ENCODE measurements around the gene HOXA6. TPM values are rescaled to one million over a fixed set of nuclear protein-coding genes. Genes with fewer than 3 reads are reported as not detected.

The HOXA6 gene
- polyA plus RNA-seq, 3 donors: not detected

DNA sequence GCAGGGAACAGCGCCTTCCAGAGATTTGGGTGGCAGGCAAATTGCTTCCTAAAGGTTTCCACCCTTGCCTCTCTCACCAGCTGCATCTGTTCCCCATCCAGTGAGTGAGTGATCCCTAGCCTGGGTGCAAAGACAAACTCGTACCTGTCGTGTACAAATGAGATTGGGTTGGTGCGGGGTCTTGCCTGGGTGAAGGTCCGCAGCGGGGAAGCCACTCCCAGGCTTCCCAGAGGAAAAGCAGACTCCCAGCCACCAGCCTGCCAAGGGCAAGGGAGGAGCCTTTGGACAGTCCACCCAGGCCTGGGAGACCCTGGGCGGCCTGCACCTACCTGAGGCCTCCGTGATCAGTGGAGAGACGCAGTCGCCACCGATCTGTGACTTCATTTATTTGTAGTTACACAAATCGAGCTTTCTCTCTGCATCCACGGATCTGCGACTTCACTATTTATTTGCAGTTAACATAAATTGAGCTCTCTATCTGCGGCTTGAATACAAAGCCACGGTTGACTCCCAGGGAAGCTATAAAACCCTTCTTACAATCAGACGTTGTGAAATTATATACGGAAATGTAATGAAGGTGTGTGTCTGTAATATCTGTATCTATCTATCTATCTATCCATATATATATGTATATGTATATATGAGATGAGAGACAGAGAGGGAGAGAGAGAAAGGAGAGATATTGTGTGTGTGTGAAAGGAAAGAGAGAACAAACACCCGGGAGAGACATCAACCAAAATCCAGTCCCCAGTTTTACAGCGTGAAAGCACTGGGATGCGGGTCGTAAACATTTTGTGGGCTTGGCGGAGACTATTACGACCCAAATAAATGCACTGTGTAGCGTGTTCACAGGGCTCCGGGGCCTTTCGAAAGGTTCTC is 11.9 kb upstream of the HOXA6 start:
- Histone ChIP-seq H3K4me3 (replicated peaks in 1 of 3; ENCODE audit: low read depth in 2 of 3, low read length in 3 of 3) (peak overlapping the region in 1 of 3 experiments; percentile 94), H3K27ac (ENCODE audit: low read depth in 1 of 2, low read length in 2 of 2) (no peak overlapping the region), H2AFZ (ENCODE audit: insufficient read depth, low read depth, low read length, poor library complexity, severe bottlenecking) (peak overlapping the region; percentile 90), H3K79me2 (ENCODE audit: insufficient read depth, low read length) (peaks cover 4% of the 10 kb centered on the region), H3K4me2 (replicated peaks; ENCODE audit: extremely low read depth, low read length, poor library complexity, severe bottlenecking) (peak overlapping the region; percentile 92), H3K4me1 (ENCODE audit: control insufficient read depth in 1 of 2, insufficient read depth in 2 of 2, low read length in 2 of 2) (peaks cover 60 to 76% of the 10 kb centered on the region in 2 donors), H3K36me3 (replicated peaks in 1 of 2; ENCODE audit: control insufficient read depth in 1 of 2, insufficient read depth in 2 of 2, low read length in 2 of 2) (no peaks in the 10 kb centered on the region), H3K27me3 (ENCODE audit: control insufficient read depth in 2 of 2, insufficient read depth in 2 of 2, low read length in 2 of 2) (peaks cover 72 to 92% of the 10 kb centered on the region in 2 donors), H4K20me1 (ENCODE audit: insufficient read depth, low read length) (no peaks in the 10 kb centered on the region), H3K9ac (ENCODE audit: insufficient read depth, low read length, poor library complexity, severe bottlenecking) (no peak overlapping the region), H3K9me3 (replicated peaks in 1 of 2; ENCODE audit: control insufficient read depth in 1 of 2, insufficient read depth in 1 of 2, low read length in 2 of 2) (peaks cover 0 to 51% of the 10 kb centered on the region in 2 donors)
- H3K9me3 Mint-ChIP-seq: peaks cover 0 to 55% (median 22%) of the 10 kb centered on the region in 7 donors
- no peak for DNase-seq
- H3K4me3 Mint-ChIP-seq: peak overlapping the region; percentile 64 to 86
- TF ChIP-seq, protein P1, sequence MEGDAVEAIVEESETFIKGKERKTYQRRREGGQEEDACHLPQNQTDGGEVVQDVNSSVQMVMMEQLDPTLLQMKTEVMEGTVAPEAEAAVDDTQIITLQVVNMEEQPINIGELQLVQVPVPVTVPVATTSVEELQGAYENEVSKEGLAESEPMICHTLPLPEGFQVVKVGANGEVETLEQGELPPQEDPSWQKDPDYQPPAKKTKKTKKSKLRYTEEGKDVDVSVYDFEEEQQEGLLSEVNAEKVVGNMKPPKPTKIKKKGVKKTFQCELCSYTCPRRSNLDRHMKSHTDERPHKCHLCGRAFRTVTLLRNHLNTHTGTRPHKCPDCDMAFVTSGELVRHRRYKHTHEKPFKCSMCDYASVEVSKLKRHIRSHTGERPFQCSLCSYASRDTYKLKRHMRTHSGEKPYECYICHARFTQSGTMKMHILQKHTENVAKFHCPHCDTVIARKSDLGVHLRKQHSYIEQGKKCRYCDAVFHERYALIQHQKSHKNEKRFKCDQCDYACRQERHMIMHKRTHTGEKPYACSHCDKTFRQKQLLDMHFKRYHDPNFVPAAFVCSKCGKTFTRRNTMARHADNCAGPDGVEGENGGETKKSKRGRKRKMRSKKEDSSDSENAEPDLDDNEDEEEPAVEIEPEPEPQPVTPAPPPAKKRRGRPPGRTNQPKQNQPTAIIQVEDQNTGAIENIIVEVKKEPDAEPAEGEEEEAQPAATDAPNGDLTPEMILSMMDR (IDR thresholded peaks at IDR 0.05): no peak
- no peak overlapping the region for H3K27ac Mint-ChIP-seq
- H3K4me1 Mint-ChIP-seq: peaks cover 69% of the 10 kb centered on the region
- H3K27me3 Mint-ChIP-seq (ENCODE audit: low read depth in 3 of 3): peaks cover 88 to 93% (median 88%) of the 10 kb centered on the region in 3 donors
- H3K36me3 Mint-ChIP-seq: peaks cover 10 to 33% of the 10 kb centered on the region in 2 donors
- 14% methylated on average over 18 of the region's 27 CpGs for WGBS (ENCODE audit: insufficient coverage)
- intact Hi-C loops (cut with micrococcal nuclease): loop anchor here (5.0 to 10.0 kb wide), 6 partner anchors 62 to 1297 kb away; partner anchors contain the start of gene HOXA1 (in 1 of the 2)

DNA sequence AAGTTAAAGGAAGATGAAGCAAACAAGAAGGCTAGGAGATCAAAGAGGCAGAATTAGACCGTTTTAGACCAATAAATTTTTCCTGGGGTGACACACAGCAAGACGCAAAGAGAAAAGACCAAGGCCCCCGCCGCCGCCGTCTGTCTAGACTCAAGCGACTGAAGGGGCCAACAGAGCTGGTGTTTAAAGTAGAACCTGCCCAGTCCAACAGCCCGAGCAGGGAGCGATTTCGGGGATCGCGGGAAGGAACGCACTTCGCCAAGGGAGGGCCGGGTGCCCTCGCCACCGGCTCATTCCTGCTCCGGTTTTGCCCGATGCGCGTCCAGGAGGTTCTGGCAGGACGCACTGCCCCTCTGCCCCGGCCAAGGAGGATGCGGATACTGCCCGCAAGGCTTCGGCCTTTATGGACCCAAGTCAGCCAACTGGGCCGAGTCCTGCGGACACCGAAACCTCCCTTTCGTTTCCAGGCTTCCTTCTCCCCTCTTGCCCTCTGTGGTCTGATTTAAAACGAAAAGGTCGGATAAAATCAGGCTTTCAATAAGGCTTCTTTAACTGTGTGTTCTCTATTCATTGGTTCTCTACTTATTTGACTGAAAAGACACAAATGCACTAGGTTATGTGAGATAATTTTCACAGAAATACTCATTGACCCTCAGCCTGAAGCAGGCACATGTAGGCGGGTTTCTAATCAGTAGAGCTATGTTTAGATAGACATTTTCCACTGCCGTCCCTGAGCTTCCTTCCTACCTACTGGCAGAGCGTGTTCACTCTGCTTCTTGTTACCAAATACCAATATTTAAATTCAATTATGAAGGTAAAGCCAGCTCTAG is 11.1 kb upstream of the HOXA6 start:
- Histone ChIP-seq H3K4me1 (ENCODE audit: control insufficient read depth in 1 of 2, insufficient read depth in 2 of 2, low read length in 2 of 2) (peaks cover 52 to 68% of the 10 kb centered on the region in 2 donors), H3K9ac (ENCODE audit: insufficient read depth, low read length, poor library complexity, severe bottlenecking) (no peak overlapping the region), H2AFZ (ENCODE audit: insufficient read depth, low read depth, low read length, poor library complexity, severe bottlenecking) (no peak overlapping the region), H3K4me3 (replicated peaks in 1 of 3; ENCODE audit: low read depth in 2 of 3, low read length in 3 of 3) (peak overlapping the region in 1 of 3 experiments; percentile 20), H3K36me3 (replicated peaks in 1 of 2; ENCODE audit: control insufficient read depth in 1 of 2, insufficient read depth in 2 of 2, low read length in 2 of 2) (no peaks in the 10 kb centered on the region), H3K4me2 (replicated peaks; ENCODE audit: extremely low read depth, low read length, poor library complexity, severe bottlenecking) (peak overlapping the region; percentile 7), H3K9me3 (replicated peaks in 1 of 2; ENCODE audit: control insufficient read depth in 1 of 2, insufficient read depth in 1 of 2, low read length in 2 of 2) (peaks cover 0 to 53% of the 10 kb centered on the region in 2 donors), H4K20me1 (ENCODE audit: insufficient read depth, low read length) (no peaks in the 10 kb centered on the region), H3K27me3 (ENCODE audit: control insufficient read depth in 2 of 2, insufficient read depth in 2 of 2, low read length in 2 of 2) (peaks cover 75 to 92% of the 10 kb centered on the region in 2 donors), H3K79me2 (ENCODE audit: insufficient read depth, low read length) (no peaks in the 10 kb centered on the region), H3K27ac (ENCODE audit: low read depth in 1 of 2, low read length in 2 of 2) (no peak overlapping the region)
- Mint-ChIP-seq H3K27ac (no peak overlapping the region), H3K27me3 (ENCODE audit: low read depth in 3 of 3) (peaks cover 88 to 93% (median 89%) of the 10 kb centered on the region in 3 donors), H3K4me3 (peak overlapping the region in 1 of 2 donors; percentile 72), H3K9me3 (peaks cover 0 to 56% (median 22%) of the 10 kb centered on the region in 7 donors), H3K36me3 (peaks cover 6 to 28% of the 10 kb centered on the region in 2 donors), H3K4me1 (peaks cover 64% of the 10 kb centered on the region)
- no peak for DNase-seq
- intact Hi-C loops (cut with micrococcal nuclease): loop anchor here in 1 of 2 donors (5.0 kb wide), 2 partner anchors 61 to 1296 kb away; partner anchors contain the start of gene HOXA1
- TF ChIP-seq, protein P1 (IDR thresholded peaks at IDR 0.05): no peak
- WGBS (ENCODE audit: insufficient coverage): 5% methylated on average over 28 of the region's 35 CpGs

Measured in CD14-positive monocyte (primary cell).